Neural progenitor cell (in vitro differentiated cells): ENCODE data around the gene RAB27A.
A peak's percentile ranks its signal among the peaks of the same experiment; 100 is the strongest.

Source experiments
- EZH2 ChIP-seq: fragments of 200-600 bp; sonication (generic); IDR thresholded peaks from 2 replicates; pipeline ENCODE4 v1.6.1; 2017; ENCODE audit warnings: antibody characterized with exemption, mild to moderate bottlenecking, moderate library complexity
- EZH2phosphoT487 ChIP-seq: fragments of 200-600 bp; sonication (generic); IDR thresholded peaks from 2 replicates; pipeline ENCODE4 v1.6.1; 2017; ENCODE audit warnings: antibody characterized with exemption
- TF ChIP-seq, protein P1 (sequence below): fragments of 200-600 bp; sonication (generic); IDR thresholded peaks from 2 replicates; pipeline ENCODE4 v1.5.1; 2017; ENCODE audit warnings: antibody characterized with exemption, mild to moderate bottlenecking

DNA sequence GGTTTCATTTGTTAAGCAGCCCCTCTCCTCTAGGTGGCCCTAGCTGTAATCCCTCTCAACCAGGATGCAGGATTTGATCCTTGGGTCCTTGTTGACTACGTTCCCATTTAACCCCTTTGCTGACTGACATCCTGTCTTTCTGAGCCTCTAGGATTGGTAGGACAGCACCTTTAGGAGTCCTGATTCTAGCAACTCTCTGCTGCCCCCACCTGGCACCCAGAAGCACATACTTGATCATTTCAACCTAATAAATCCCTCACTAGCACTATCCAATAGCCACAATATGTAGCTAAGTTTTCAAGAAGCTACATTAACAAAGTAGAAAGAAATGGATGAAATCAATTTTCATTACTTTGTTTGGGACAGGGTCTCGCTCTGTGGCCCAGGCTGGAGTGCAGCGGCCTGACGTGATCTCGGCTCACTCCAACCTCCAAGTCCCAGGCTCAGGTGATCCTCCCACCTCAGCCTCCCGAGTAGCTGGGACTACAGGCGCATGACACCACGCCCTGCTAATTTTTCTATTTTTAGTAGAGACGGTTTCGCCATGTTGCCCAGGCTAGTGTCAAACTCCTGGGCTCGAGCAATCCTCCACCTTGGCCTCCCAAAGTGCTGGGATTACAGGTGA is 121.2 kb downstream of the RAB27A start:
- no peak for TF ChIP-seq EZH2
- TF ChIP-seq, protein P1, sequence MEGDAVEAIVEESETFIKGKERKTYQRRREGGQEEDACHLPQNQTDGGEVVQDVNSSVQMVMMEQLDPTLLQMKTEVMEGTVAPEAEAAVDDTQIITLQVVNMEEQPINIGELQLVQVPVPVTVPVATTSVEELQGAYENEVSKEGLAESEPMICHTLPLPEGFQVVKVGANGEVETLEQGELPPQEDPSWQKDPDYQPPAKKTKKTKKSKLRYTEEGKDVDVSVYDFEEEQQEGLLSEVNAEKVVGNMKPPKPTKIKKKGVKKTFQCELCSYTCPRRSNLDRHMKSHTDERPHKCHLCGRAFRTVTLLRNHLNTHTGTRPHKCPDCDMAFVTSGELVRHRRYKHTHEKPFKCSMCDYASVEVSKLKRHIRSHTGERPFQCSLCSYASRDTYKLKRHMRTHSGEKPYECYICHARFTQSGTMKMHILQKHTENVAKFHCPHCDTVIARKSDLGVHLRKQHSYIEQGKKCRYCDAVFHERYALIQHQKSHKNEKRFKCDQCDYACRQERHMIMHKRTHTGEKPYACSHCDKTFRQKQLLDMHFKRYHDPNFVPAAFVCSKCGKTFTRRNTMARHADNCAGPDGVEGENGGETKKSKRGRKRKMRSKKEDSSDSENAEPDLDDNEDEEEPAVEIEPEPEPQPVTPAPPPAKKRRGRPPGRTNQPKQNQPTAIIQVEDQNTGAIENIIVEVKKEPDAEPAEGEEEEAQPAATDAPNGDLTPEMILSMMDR = peak; percentile 82
- no peak for TF ChIP-seq EZH2phosphoT487
